ENCODE results near the gene SMARCD3. TPM values are rescaled to one million over a fixed set of nuclear protein-coding genes. Genes with fewer than 3 reads are reported as not detected.

SMARCD3 gene
- total RNA-seq, 1 donor: 8.3 TPM

DNA sequence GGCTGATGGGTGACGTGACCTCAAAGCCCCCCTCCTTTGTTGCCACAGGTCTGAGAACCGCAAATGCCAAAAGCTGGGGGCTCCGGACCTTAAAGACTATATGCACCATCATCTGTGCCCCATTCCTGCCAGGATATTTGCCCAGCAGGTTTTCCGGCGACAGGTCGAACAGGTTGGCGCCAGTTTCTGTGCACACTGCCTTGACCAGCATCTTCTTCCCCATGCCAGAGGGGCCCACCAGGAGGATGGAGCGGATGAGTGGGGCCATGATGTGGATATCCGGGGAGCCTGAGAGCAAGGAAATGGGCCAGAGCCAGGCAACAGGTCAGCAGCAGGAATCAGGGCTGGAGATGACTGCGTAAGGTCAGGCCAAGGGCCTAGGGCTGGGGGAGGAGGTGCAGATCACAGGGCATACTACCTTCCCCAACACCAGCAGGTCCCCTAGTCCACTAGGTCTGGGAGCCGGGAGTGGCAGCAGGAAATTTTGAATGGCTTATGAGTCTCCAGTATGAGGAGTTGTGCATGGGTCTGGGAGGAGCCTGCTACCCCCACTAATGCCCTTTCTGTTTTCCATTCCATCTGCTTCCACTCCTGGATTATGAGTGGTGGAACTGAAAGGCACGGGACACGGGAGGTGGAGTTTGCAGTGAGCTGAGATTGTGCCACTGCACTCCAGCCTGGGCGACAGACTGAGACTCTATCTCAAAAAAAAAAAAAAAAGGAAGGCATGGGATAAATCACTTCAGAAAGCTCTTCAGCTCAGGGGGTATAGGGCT lies 55.1 kb downstream of the SMARCD3 start:
- DNase-seq (ENCODE audit: low read depth in 2 of 3, low spot score in 2 of 3): no peak

DNA sequence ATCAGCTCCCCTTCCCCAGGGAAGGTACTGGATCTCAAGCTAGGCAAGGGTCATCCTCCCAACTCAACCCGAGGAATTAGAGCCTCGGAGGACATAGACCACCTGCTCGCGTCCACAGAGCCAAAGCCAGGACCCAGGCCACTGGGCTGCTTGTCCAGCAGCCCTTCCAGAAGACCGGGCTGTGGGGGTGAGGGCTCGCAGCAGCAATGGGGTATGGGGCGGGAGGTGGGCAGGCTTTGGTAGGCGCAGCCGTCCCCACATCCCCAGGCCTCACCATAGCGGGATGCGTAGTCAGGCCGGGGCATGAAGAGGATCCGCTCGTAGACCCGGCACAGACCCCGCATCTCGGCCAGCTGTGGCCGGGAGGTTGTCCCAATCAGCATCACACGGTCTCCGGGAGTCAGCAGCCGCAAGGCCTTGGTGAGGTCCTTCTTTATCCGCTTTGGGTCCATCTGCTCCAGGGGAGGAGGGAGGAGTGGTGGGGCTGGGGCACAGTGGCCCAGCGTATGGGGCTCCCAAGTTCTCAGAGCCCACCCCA lies 56.4 kb downstream of the SMARCD3 start:
- DNase-seq (ENCODE audit: low read depth in 2 of 3, low spot score in 2 of 3): no peak

DNA sequence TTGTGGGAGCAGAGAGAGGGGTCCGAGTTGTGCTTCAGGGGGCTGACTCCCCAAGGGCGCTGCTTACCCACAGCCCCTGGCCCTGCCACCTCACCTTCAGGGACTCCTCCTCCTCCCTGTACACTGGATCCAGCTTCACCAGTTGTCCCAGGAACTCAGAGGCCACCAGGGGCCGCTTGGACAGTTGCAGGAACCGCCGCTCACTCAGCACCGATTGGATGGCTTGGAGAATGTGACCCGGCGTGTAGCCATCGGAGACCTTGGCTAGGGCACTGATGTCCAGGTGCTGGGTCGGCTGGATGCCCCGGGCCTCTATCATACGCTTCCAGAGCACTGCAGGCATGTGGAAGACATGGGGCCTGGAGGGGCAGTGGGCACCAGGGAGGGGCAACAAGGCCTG lies 57.0 kb downstream of the SMARCD3 start:
- DNase-seq (ENCODE audit: low read depth in 2 of 3, low spot score in 2 of 3): no peak

DNA sequence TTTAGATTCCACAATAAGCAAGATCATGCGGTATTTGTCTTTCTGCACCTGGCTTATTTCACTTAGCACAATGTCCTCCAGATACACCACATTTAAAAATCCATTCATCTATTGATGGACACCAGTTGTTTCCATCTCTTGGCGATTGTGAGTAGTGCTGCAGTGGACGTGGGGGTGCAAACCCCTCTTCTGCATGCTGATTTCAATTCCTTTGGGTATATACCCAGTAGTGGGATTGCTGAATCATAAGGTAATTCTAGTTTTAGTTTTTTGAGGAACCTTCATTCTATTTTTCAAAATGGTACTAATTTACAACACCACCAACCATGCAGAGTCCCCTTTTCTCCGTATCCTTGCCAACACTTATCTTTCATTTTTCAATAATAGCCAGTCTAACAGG lies 59.5 kb downstream of the SMARCD3 start:
- DNase-seq (ENCODE audit: low read depth in 2 of 3, low spot score in 2 of 3): no peak

Other genes with a start within 250 kb of the SMARCD3 start
- 2.7 TPM for gene ATG9B, start 224.2 kb downstream of the SMARCD3 start, total RNA-seq
- gene ABCB8, start 220.2 kb downstream of the SMARCD3 start, total RNA-seq: 27.5 TPM
- gene ASIC3, start 200.2 kb downstream of the SMARCD3 start, total RNA-seq: 0.54 TPM
- 17.5 TPM for gene CDK5, start 190.8 kb downstream of the SMARCD3 start, total RNA-seq
- gene SLC4A2, start 189.1 kb downstream of the SMARCD3 start, total RNA-seq: 41.5 TPM
- 64.4 TPM for gene FASTK, start 167.9 kb downstream of the SMARCD3 start, total RNA-seq
- 25.6 TPM for gene TMUB1, start 165.2 kb downstream of the SMARCD3 start, total RNA-seq
- 95.9 TPM for gene AGAP3, start 162.2 kb downstream of the SMARCD3 start, total RNA-seq
- not detected for gene GBX1, start 81.0 kb downstream of the SMARCD3 start, total RNA-seq
- gene ASB10, start 61.4 kb downstream of the SMARCD3 start, total RNA-seq: not detected
- not detected for gene H2BK1, start 38.2 kb downstream of the SMARCD3 start, total RNA-seq
- 32.3 TPM for gene ABCF2, start 21.5 kb downstream of the SMARCD3 start, total RNA-seq
- 95.3 TPM for gene CHPF2, start 16.2 kb downstream of the SMARCD3 start, total RNA-seq
- gene NUB1, start 93.1 kb upstream of the SMARCD3 start, total RNA-seq: 33.1 TPM
- 1.1 TPM for gene WDR86, start 161.3 kb upstream of the SMARCD3 start, total RNA-seq
- not detected for gene CRYGN, start 191.4 kb upstream of the SMARCD3 start, total RNA-seq

Data from hematopoietic multipotent progenitor cell (in vitro differentiated cells).